ENCODE measurements around the gene TNFRSF6B. TPM values are rescaled to one million over a fixed set of nuclear protein-coding genes. Genes with fewer than 3 reads are reported as not detected.

TNFRSF6B gene
- total RNA-seq, 3 donors from 2014 or later (not counting 1 experiment from before 2014, with no cell fraction given), result not detected

DNA sequence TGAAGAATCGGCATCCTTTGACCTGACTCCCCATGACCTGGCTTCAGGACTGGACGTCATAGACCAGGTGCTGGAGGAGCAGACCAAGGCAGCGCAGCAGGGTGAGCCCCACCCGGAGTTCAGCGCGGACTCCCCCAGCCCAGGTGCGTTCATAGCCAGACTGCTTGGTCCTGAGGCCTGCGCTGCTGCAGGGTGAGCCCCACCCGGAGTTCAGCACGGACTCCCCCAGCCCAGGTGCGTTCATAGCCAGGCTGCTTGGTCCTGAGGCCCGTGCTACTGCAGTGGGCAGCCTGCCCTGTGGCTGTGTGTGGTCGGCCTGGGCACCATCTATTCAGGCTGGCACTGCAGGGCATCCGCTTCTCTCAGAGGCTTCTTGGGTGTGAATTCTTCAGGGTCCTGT is 22.5 kb upstream of the TNFRSF6B start:
- H3K27me3 Mint-ChIP-seq (ENCODE audit: low read depth in 2 of 2), result no peaks in the 10 kb centered on the region
- H3K27ac Mint-ChIP-seq, result no peak overlapping the region
- 98% methylated on average over 13 of the region's 14 CpGs for WGBS (ENCODE audit: insufficient coverage)
- Histone ChIP-seq H3K4me3 (ENCODE audit: low read length) (no peak overlapping the region), H3K4me1 (ENCODE audit: control insufficient read depth, insufficient read depth, low read length) (no peaks in the 10 kb centered on the region), H3K27ac (ENCODE audit: low read length) (no peak overlapping the region), H3K27me3 (ENCODE audit: control insufficient read depth, insufficient read depth, low read length) (no peaks in the 10 kb centered on the region), H3K9me3 (ENCODE audit: control insufficient read depth, insufficient read depth, low read length) (no peaks in the 10 kb centered on the region), H3K36me3 (ENCODE audit: control insufficient read depth, insufficient read depth, low read length) (peaks cover 7% of the 10 kb centered on the region)
- no peak overlapping the region for H3K4me3 Mint-ChIP-seq
- no peak for ATAC-seq
- no peaks in the 10 kb centered on the region for H3K36me3 Mint-ChIP-seq
- no peaks in the 10 kb centered on the region for H3K9me3 Mint-ChIP-seq
- intact Hi-C loops (cut with micrococcal nuclease), result no loop called here
- no peaks in the 10 kb centered on the region for H3K4me1 Mint-ChIP-seq
- TF ChIP-seq, protein P1, sequence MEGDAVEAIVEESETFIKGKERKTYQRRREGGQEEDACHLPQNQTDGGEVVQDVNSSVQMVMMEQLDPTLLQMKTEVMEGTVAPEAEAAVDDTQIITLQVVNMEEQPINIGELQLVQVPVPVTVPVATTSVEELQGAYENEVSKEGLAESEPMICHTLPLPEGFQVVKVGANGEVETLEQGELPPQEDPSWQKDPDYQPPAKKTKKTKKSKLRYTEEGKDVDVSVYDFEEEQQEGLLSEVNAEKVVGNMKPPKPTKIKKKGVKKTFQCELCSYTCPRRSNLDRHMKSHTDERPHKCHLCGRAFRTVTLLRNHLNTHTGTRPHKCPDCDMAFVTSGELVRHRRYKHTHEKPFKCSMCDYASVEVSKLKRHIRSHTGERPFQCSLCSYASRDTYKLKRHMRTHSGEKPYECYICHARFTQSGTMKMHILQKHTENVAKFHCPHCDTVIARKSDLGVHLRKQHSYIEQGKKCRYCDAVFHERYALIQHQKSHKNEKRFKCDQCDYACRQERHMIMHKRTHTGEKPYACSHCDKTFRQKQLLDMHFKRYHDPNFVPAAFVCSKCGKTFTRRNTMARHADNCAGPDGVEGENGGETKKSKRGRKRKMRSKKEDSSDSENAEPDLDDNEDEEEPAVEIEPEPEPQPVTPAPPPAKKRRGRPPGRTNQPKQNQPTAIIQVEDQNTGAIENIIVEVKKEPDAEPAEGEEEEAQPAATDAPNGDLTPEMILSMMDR (IDR thresholded peaks at IDR 0.05), result no peak
- DNase-seq, result no peak

DNA sequence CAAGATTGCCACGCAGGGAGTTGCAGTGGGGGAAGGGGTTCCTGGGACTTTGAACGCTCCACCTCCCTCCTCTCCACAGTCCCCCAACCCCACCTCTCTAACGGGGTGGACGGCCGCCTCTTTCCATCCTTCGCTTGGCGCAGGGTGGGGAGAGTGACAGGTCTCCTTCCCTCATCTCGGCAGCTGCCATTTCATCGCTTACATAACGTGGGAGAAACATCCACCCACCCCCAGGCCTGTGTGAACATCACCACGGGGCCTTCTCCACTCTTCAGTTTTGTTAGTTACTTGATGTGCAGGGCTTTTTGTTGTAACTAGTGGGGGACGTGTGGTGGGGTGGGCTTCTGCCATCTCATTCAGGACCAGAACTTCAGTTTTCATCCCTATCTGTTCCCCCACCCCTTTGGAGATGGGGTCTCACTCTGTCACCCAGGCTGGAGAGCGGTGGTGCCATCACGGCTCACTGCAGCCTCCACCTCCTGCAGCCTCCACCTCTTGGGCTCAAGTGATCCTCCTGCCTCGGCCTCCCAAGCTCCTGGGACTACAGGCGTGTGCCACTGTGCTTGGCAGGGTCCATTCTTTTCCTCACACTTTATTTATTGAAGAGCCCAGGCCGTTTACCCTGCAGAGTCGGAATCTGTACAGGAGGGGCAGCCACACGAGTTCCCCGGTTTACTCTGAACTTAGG is 20.6 kb upstream of the TNFRSF6B start:
- intact Hi-C loops (cut with micrococcal nuclease), result no loop called here
- Mint-ChIP-seq H3K4me3 (no peak overlapping the region), H3K27me3 (ENCODE audit: low read depth in 2 of 2) (no peaks in the 10 kb centered on the region), H3K27ac (no peak overlapping the region), H3K9me3 (no peaks in the 10 kb centered on the region), H3K36me3 (no peaks in the 10 kb centered on the region), H3K4me1 (no peaks in the 10 kb centered on the region)
- Histone ChIP-seq H3K27me3 (ENCODE audit: control insufficient read depth, insufficient read depth, low read length) (no peaks in the 10 kb centered on the region), H3K4me1 (ENCODE audit: control insufficient read depth, insufficient read depth, low read length) (no peaks in the 10 kb centered on the region), H3K9me3 (ENCODE audit: control insufficient read depth, insufficient read depth, low read length) (no peaks in the 10 kb centered on the region), H3K4me3 (ENCODE audit: low read length) (no peak overlapping the region), H3K27ac (ENCODE audit: low read length) (no peak overlapping the region), H3K36me3 (ENCODE audit: control insufficient read depth, insufficient read depth, low read length) (peaks cover 7% of the 10 kb centered on the region)
- TF ChIP-seq, protein P1 (IDR thresholded peaks at IDR 0.05), result no peak
- ATAC-seq, result no peak
- no peak for DNase-seq
- 98% methylated on average over 15 of the region's 20 CpGs for WGBS (ENCODE audit: insufficient coverage)

DNA sequence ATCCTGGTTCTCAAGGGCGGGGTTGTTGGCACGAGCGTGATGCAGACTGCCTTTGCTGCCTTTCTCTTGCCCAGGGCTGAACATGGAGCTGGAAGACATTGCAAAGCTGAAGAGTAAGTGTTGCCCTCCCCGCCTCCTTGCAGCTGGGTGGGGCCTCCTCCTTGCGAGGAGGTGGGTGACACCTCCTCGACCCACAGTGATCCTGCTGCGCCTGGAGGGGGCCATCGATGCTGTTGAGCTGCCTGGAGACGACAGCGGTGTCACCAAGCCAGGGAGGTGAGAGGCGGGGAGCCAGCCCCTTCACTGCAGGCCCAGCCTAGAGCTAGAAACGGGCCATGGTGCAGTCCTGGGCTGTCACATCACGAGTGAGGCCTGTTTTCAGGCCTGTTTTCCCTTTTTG is 18.4 kb upstream of the TNFRSF6B start:
- WGBS (ENCODE audit: insufficient coverage), result 93% methylated on average over 13 of the region's 13 CpGs
- intact Hi-C loops (cut with micrococcal nuclease), result no loop called here
- Mint-ChIP-seq H3K27ac (no peak overlapping the region), H3K27me3 (ENCODE audit: low read depth in 2 of 2) (no peaks in the 10 kb centered on the region), H3K4me1 (no peaks in the 10 kb centered on the region), H3K36me3 (no peaks in the 10 kb centered on the region), H3K9me3 (no peaks in the 10 kb centered on the region), H3K4me3 (no peak overlapping the region)
- DNase-seq (no peak), ATAC-seq (no peak)
- no peaks in the 10 kb centered on the region for H3K4me1 ChIP-seq (ENCODE audit: control insufficient read depth, insufficient read depth, low read length)
- H3K9me3 ChIP-seq (ENCODE audit: control insufficient read depth, insufficient read depth, low read length), result no peaks in the 10 kb centered on the region
- no peaks in the 10 kb centered on the region for H3K27me3 ChIP-seq (ENCODE audit: control insufficient read depth, insufficient read depth, low read length)
- H3K4me3 ChIP-seq (ENCODE audit: low read length), result no peak overlapping the region
- TF ChIP-seq, protein P1 (IDR thresholded peaks at IDR 0.05), result no peak
- H3K27ac ChIP-seq (ENCODE audit: low read length), result no peak overlapping the region
- peaks cover 4% of the 10 kb centered on the region for H3K36me3 ChIP-seq (ENCODE audit: control insufficient read depth, insufficient read depth, low read length)

All from natural killer cell (primary cell).